Measurements from ENCODE around the gene ABHD13.
"Not testable (repeated sequence)": the region's sequence is repeated elsewhere in the genome, so short reads cannot be mapped to it uniquely, and the experiment has no call there.

DNA sequence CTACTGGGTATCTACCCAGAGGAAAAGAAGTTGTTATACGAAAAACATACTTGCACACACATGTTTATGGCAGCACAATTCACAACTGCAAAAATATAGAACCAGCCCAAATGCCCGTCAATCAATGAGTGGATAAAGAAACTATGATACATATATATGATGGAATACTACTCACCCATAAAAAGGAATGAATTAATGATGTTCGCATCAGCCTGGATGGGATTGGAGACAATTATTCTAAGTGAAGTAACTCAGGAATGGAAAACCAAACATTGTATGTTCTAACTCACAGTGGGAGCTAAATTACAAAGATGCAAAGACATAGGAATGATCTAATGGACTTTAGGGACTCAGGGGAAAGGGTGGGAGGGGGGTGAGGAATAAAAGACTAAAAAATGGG lies 49.7 kb downstream of the ABHD13 start:
- TF ChIP-seq, protein P1, sequence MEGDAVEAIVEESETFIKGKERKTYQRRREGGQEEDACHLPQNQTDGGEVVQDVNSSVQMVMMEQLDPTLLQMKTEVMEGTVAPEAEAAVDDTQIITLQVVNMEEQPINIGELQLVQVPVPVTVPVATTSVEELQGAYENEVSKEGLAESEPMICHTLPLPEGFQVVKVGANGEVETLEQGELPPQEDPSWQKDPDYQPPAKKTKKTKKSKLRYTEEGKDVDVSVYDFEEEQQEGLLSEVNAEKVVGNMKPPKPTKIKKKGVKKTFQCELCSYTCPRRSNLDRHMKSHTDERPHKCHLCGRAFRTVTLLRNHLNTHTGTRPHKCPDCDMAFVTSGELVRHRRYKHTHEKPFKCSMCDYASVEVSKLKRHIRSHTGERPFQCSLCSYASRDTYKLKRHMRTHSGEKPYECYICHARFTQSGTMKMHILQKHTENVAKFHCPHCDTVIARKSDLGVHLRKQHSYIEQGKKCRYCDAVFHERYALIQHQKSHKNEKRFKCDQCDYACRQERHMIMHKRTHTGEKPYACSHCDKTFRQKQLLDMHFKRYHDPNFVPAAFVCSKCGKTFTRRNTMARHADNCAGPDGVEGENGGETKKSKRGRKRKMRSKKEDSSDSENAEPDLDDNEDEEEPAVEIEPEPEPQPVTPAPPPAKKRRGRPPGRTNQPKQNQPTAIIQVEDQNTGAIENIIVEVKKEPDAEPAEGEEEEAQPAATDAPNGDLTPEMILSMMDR (IDR thresholded peaks at IDR 0.05; ENCODE audit: borderline replicate concordance, extremely low read depth, low read length, poor library complexity, severe bottlenecking), result not testable (repeated sequence)
- not testable (repeated sequence) for TF ChIP-seq EZH2 (IDR thresholded peaks at IDR 0.05; ENCODE audit: borderline replicate concordance, low read depth, low read length, severe bottlenecking)
